Liver (tissue), 3 donors: ENCODE results near the gene NUAK1.
A peak's percentile ranks its signal among the peaks of the same experiment; 100 is the strongest.

Source experiments
- EGR1 ChIP-seq, 2 donors: IDR thresholded peaks; 2 replicates each; pipeline ENCODE4 v1.6.1; 2016 to 2018; ENCODE audit warnings: antibody characterized with exemption in 2 of 2, low read depth in 2 of 2
- GABPA ChIP-seq, 2 donors: IDR thresholded peaks in 1 of 2; conservative IDR thresholded peaks in 1 of 2; 2 replicates each; pipeline ENCODE4 v1.6.1; 2016; ENCODE audit warnings: antibody characterized with exemption in 2 of 2, mild to moderate bottlenecking in 1 of 2, moderate library complexity in 1 of 2
- HNF4A ChIP-seq, 2 donors: conservative IDR thresholded peaks; 2 replicates each; pipeline ENCODE4 v1.6.1; 2016; ENCODE audit warnings: antibody characterized with exemption in 2 of 2, mild to moderate bottlenecking in 2 of 2
- JUND ChIP-seq, 2 donors: IDR thresholded peaks; 2 replicates each; pipeline ENCODE4 v1.6.1; 2016; ENCODE audit warnings: antibody characterized with exemption in 2 of 2
- MAX ChIP-seq: IDR thresholded peaks from 2 replicates; pipeline ENCODE4 v1.6.1; 2016; ENCODE audit warnings: antibody characterized with exemption
- RAD21 ChIP-seq, 2 donors: IDR thresholded peaks; 2 replicates each; pipeline ENCODE4 v1.6.1; 2016; ENCODE audit warnings: antibody characterized with exemption in 2 of 2, mild to moderate bottlenecking in 2 of 2
- RXRA ChIP-seq, 2 donors: IDR thresholded peaks; 2 replicates each; pipeline ENCODE4 v1.6.1; 2017 to 2018; ENCODE audit warnings: antibody characterized with exemption in 2 of 2, mild to moderate bottlenecking in 1 of 2
- SP1 ChIP-seq: IDR thresholded peaks from 2 replicates; pipeline ENCODE4 v1.6.1; 2018; ENCODE audit warnings: antibody characterized with exemption, mild to moderate bottlenecking
- TAF1 ChIP-seq: conservative IDR thresholded peaks from 2 replicates; pipeline ENCODE4 v1.6.1; 2016; ENCODE audit warnings: antibody characterized with exemption, mild to moderate bottlenecking
- YY1 ChIP-seq: IDR thresholded peaks from 2 replicates; pipeline ENCODE4 v1.6.1; 2016; ENCODE audit warnings: antibody characterized with exemption, mild to moderate bottlenecking
- TF ChIP-seq, protein P1 (sequence below): fragments of 150-350 bp; IDR thresholded peaks from 2 replicates; pipeline ENCODE4 v1.5.1; 2017; ENCODE audit warnings: improper control_type of control experiment, low read depth, low read length; ENCODE audit not compliant: missing input control
- TF ChIP-seq, protein P2 (sequence below): IDR thresholded peaks from 2 replicates; pipeline ENCODE4 v1.6.1; 2016; ENCODE audit warnings: antibody characterized with exemption, mild to moderate bottlenecking
- TF ChIP-seq, protein P3 (sequence below): IDR thresholded peaks from 2 replicates; pipeline ENCODE4 v1.6.1; 2016; ENCODE audit warnings: antibody characterized with exemption
- donor health status: healthy.
- donor health status: healthy.

DNA sequence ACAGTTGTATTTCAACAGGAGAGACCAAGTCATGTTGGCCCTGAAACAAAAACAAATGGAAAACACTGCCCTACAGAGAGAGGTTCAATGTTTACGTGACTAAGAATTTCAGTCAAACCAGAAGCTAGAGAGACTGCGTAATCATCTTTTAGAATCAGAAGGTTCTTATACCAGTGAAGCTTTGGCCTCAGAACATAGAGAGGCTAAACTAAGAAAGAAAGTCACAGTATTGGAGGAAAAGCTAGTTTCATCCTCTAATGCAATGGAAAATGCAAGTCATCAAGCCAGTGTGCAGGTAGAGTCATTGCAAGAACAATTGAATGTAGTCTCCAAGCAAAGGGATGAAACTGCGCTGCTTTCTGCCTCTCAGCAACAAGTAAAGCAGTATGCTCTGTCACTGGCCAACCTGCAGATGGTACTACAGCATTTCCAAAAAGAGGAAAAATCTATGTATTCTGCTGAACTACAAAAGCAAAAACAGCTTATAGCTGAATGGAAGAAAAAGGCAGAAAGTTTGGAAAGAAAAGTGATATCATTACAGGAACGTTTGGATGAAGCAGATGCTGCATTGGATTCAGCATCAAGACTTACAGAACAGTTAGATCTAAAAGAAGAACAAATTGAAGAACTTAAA is 32.5 kb upstream of the NUAK1 start:
- TF ChIP-seq TAF1 (no peak), RAD21 (IDR thresholded peaks at IDR 0.05) (peak; percentile 51 to 61), SP1 (no peak), MAX (no peak), GABPA (IDR thresholded peaks at IDR 0.05 in 1 of 2, conservative IDR thresholded peaks at IDR 0.05 in 1 of 2) (no peak), HNF4A (conservative IDR thresholded peaks at IDR 0.05) (no peak), EGR1 (IDR thresholded peaks at IDR 0.05; ENCODE audit: low read depth in 2 of 2) (no peak), YY1 (no peak), JUND (IDR thresholded peaks at IDR 0.05) (no peak), RXRA (IDR thresholded peaks at IDR 0.05) (no peak)
- TF ChIP-seq, protein P1, sequence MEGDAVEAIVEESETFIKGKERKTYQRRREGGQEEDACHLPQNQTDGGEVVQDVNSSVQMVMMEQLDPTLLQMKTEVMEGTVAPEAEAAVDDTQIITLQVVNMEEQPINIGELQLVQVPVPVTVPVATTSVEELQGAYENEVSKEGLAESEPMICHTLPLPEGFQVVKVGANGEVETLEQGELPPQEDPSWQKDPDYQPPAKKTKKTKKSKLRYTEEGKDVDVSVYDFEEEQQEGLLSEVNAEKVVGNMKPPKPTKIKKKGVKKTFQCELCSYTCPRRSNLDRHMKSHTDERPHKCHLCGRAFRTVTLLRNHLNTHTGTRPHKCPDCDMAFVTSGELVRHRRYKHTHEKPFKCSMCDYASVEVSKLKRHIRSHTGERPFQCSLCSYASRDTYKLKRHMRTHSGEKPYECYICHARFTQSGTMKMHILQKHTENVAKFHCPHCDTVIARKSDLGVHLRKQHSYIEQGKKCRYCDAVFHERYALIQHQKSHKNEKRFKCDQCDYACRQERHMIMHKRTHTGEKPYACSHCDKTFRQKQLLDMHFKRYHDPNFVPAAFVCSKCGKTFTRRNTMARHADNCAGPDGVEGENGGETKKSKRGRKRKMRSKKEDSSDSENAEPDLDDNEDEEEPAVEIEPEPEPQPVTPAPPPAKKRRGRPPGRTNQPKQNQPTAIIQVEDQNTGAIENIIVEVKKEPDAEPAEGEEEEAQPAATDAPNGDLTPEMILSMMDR = no peak
- TF ChIP-seq, protein P2, sequence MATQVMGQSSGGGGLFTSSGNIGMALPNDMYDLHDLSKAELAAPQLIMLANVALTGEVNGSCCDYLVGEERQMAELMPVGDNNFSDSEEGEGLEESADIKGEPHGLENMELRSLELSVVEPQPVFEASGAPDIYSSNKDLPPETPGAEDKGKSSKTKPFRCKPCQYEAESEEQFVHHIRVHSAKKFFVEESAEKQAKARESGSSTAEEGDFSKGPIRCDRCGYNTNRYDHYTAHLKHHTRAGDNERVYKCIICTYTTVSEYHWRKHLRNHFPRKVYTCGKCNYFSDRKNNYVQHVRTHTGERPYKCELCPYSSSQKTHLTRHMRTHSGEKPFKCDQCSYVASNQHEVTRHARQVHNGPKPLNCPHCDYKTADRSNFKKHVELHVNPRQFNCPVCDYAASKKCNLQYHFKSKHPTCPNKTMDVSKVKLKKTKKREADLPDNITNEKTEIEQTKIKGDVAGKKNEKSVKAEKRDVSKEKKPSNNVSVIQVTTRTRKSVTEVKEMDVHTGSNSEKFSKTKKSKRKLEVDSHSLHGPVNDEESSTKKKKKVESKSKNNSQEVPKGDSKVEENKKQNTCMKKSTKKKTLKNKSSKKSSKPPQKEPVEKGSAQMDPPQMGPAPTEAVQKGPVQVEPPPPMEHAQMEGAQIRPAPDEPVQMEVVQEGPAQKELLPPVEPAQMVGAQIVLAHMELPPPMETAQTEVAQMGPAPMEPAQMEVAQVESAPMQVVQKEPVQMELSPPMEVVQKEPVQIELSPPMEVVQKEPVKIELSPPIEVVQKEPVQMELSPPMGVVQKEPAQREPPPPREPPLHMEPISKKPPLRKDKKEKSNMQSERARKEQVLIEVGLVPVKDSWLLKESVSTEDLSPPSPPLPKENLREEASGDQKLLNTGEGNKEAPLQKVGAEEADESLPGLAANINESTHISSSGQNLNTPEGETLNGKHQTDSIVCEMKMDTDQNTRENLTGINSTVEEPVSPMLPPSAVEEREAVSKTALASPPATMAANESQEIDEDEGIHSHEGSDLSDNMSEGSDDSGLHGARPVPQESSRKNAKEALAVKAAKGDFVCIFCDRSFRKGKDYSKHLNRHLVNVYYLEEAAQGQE = no peak
- TF ChIP-seq, protein P3, sequence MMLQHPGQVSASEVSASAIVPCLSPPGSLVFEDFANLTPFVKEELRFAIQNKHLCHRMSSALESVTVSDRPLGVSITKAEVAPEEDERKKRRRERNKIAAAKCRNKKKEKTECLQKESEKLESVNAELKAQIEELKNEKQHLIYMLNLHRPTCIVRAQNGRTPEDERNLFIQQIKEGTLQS = no peak
